Measurements from ENCODE around the gene STBD1.

- TF ChIP-seq CTCF (IDR thresholded peaks at IDR 0.05; ENCODE audit: poor library complexity) (no peak), EZH2 (IDR thresholded peaks at IDR 0.05; ENCODE audit: borderline replicate concordance) (no peak), EZH2phosphoT487 (IDR thresholded peaks at IDR 0.05; ENCODE audit: low read depth, severe bottlenecking, unreplicated experiment) (no peak)
Observed at GRCh38 chr4:76301068-76301774, 5.3 kb upstream of the STBD1 start.
